Panc1 (cell line): ENCODE measurements around the gene TPGS1. TPM values are rescaled to one million over a fixed set of nuclear protein-coding genes. Genes with fewer than 3 reads are reported as not detected.
A peak's percentile ranks its signal among the peaks of the same experiment; 100 is the strongest.

Experiments used
- ATAC-seq: fragments of 200-7000 bp; cut with Tn5 transposase; 2 replicates; pipeline ENCODE4 v1.9.1; 2020; ENCODE audit warnings: mild to moderate bottlenecking, moderate library complexity
- BruUV-seq: library from RNA; stranded (reverse); fragments of 400-500 nt; replicated peaks from 2 replicates; lab custom pipeline; 2021; lab: Mats Ljungman, UMichigan
- CTCF ChIA-PET: fragments of 300-600 bp; sonication (Branson Sonifier 250); formaldehyde crosslinking; loops from one replicate; lab custom pipeline; 2022; ENCODE audit warnings: antibody characterized with exemption; lab: Charles Lee
- POLR2A ChIA-PET: fragments of 300-600 bp; sonication (Branson Sonifier 250); formaldehyde crosslinking; loops from one replicate; lab custom pipeline; 2022; ENCODE audit warnings: antibody characterized with exemption; lab: Charles Lee
- DNase-seq: peaks from one replicate; pipeline ENCODE4 v3.0.0-alpha.2; 2010; ENCODE audit warnings: low read depth, low spot score
- H3K27ac ChIP-seq: 2 replicates; pipeline ENCODE4 v1.5.1; 2011; ENCODE audit warnings: mild to moderate bottlenecking, low read length, inconsistent platforms
- H3K27me3 ChIP-seq: fragments of 200-500 bp; sonication (Bioruptor generic); 2 replicates; pipeline ENCODE4 v1.6.0; 2014; ENCODE audit warnings: low read length, inconsistent platforms; ENCODE audit not compliant: control insufficient read depth, insufficient read depth
- H3K36me3 ChIP-seq: fragments of 200-500 bp; sonication (Bioruptor generic); 2 replicates; pipeline ENCODE4 v1.5.1; 2014; ENCODE audit warnings: inconsistent platforms, mild to moderate bottlenecking, low read length, moderate library complexity; ENCODE audit not compliant: control insufficient read depth, insufficient read depth
- H3K4me1 ChIP-seq: 2 replicates; pipeline ENCODE4 v1.5.1; 2011; ENCODE audit warnings: inconsistent platforms, mild to moderate bottlenecking, low read length, moderate library complexity; ENCODE audit not compliant: control insufficient read depth, insufficient read depth
- H3K4me3 ChIP-seq, 2 experiments: 2 replicates each; pipeline ENCODE4 v1.5.1; 2011 to 2012; ENCODE audit warnings: low read depth in 2 of 2, low read length in 2 of 2, mild to moderate bottlenecking in 2 of 2, inconsistent platforms in 1 of 2, moderate library complexity in 1 of 2
- H3K9me3 ChIP-seq: fragments of 200-500 bp; sonication (Bioruptor generic); 2 replicates; pipeline ENCODE4 v1.5.1; 2014; ENCODE audit warnings: low read depth, mild to moderate bottlenecking, inconsistent platforms, low read length, moderate library complexity; ENCODE audit not compliant: control insufficient read depth, insufficient read depth
- CTCF ChIP-seq: fragments of 450-650 bp; IDR thresholded peaks from 2 replicates; pipeline ENCODE4 v1.5.1; 2017; ENCODE audit warnings: mild to moderate bottlenecking
- POLR2AphosphoS5 ChIP-seq: IDR thresholded peaks from 2 replicates; pipeline ENCODE4 v1.6.1; 2012; ENCODE audit warnings: mild to moderate bottlenecking, low read depth, low read length, moderate library complexity
- REST ChIP-seq, 2 experiments: IDR thresholded peaks; 2 replicates each; pipeline ENCODE4 v1.6.1; 2011 to 2012; ENCODE audit warnings: low read depth in 2 of 2, control low read depth in 1 of 2, low read length in 1 of 2, mild to moderate bottlenecking in 1 of 2, moderate library complexity in 1 of 2; ENCODE audit not compliant: insufficient read depth in 1 of 2
- SIN3A ChIP-seq: IDR thresholded peaks from 2 replicates; pipeline ENCODE4 v1.6.1; 2012; ENCODE audit warnings: low read depth, mild to moderate bottlenecking, low read length, moderate library complexity, borderline replicate concordance; ENCODE audit not compliant: insufficient read depth
- TCF7L2 ChIP-seq: IDR thresholded peaks from 2 replicates; pipeline ENCODE4 v1.6.1; 2011; ENCODE audit warnings: mild to moderate bottlenecking, low read depth, low read length, inconsistent platforms
- in situ Hi-C: cut with HindIII; loops from 2 replicates; pipeline ENCODE4 v1.10.0; 2016; ENCODE audit warnings: low sequenced_read_pairs, low pct_unique_long_range_greater_than_20kb
- intact Hi-C: fragments of 100-400 bp; cut with micrococcal nuclease; formaldehyde crosslinking; loops from one replicate; pipeline ENCODE4 v1.10.0; 2022; ENCODE audit not compliant: unreplicated experiment
- total RNA-seq: library from RNA; stranded (reverse); gene quantifications from one replicate; pipeline ENCODE4 v1.2.1, GENCODE V29; 2021; ENCODE audit not compliant: unreplicated experiment

Gene TPGS1
- total RNA-seq, 1 experiment from 2014 or later = 17.6 TPM

- TF ChIP-seq CTCF (no peak), SIN3A (no peak), POLR2AphosphoS5 (no peak), TCF7L2 (no peak), REST (IDR thresholded peaks at IDR 0.05; ENCODE audit: insufficient read depth in 1 of 2, low read depth in 2 of 2, low read length in 1 of 2) (no peak)
- Histone ChIP-seq H3K27ac (no peak overlapping the region), H3K27me3 (no peaks in the 10 kb centered on the region), H3K36me3 (no peaks in the 10 kb centered on the region; the same call in 1 of the 2 replicates), H3K4me3 (no peak overlapping the region), H3K4me1 (peaks cover 2% of the 10 kb centered on the region; the same call in 1 of the 2 replicates), H3K9me3 (no peaks in the 10 kb centered on the region)
- BruUV-seq = no TSS peak
- ChIA-PET POLR2A (no interaction called here), CTCF (interaction anchor here (0.5 to 1.2 kb wide), 3 partner anchors 13 to 165 kb away, joined by 3 to 4 read pairs (median 3); no protein-coding TSS in a partner anchor)
- in situ Hi-C loops = no loop called here
- ATAC-seq = no peak
- intact Hi-C loops = no loop called here
- DNase-seq = no peak
Measured at GRCh38 chr19:511101-511851, 4.0 kb downstream of the TPGS1 start.

- ChIA-PET CTCF (interaction anchor here (0.6 kb wide), 1 partner anchor 111 kb away, joined by 3 read pairs; no protein-coding TSS in a partner anchor), POLR2A (no interaction called here)
- H3K36me3 ChIP-seq = no peaks in the 10 kb centered on the region; the same call in 1 of the 2 replicates
- DNase-seq (no peak), ATAC-seq (peak; percentile 43; the same call in 1 of the 2 replicates)
- no peaks in the 10 kb centered on the region for H3K27me3 ChIP-seq
- peaks cover 4% of the 10 kb centered on the region; the same call in 1 of the 2 replicates for H3K4me1 ChIP-seq
- TF ChIP-seq SIN3A = no peak
- TF ChIP-seq POLR2AphosphoS5 = no peak
- no peak for TF ChIP-seq REST (IDR thresholded peaks at IDR 0.05; ENCODE audit: insufficient read depth in 1 of 2, low read depth in 2 of 2, low read length in 1 of 2)
- TF ChIP-seq CTCF = no peak
- TF ChIP-seq TCF7L2 = no peak
- no peak overlapping the region for H3K4me3 ChIP-seq
- in situ Hi-C loops = no loop called here
- BruUV-seq = no TSS peak
- intact Hi-C loops = no loop called here
- H3K9me3 ChIP-seq = no peaks in the 10 kb centered on the region
- H3K27ac ChIP-seq = 0 out of 2 replicates have a peak overlapping the region, but pooled peaks have one; percentile 23
Measured at GRCh38 chr19:512547-513365, 5.5 kb downstream of the TPGS1 start.
